ENCODE data around the gene FGG.

Gene FGG

GRCh38 chr4:154590329-154591006 lies 22.0 kb downstream of the FGG start, which contains the start of gene FGA:
FGA (minus strand) TSS chr4:154590742; CDS start chr4:154590687, 55 bp downstream.
- DNase-seq = no peak
- H3K4me1 ChIP-seq = no peaks in the 10 kb centered on the region
- no peaks in the 10 kb centered on the region for H3K36me3 ChIP-seq
- no peak within 1 kb of the TSS for H3K4me3 ChIP-seq (ENCODE audit: low read depth, low read length)
- peaks cover 21% of the 10 kb centered on the region for H3K27me3 ChIP-seq
- H3K9me3 ChIP-seq = no peaks in the 10 kb centered on the region
- TF ChIP-seq CTCF (IDR thresholded peaks at IDR 0.05; ENCODE audit: low read depth, low read length) = no peak

GRCh38 chr4:154589296-154590197 lies 22.9 kb downstream of the FGG start:
- peaks cover 21% of the 10 kb centered on the region for H3K27me3 ChIP-seq
- DNase-seq = no peak
- no peaks in the 10 kb centered on the region for H3K9me3 ChIP-seq
- H3K36me3 ChIP-seq = no peaks in the 10 kb centered on the region
- no peak overlapping the region for H3K4me3 ChIP-seq (ENCODE audit: low read depth, low read length)
- H3K4me1 ChIP-seq = no peaks in the 10 kb centered on the region
- TF ChIP-seq CTCF (IDR thresholded peaks at IDR 0.05; ENCODE audit: low read depth, low read length) = no peak

GRCh38 chr4:154588198-154588597 lies 24.3 kb downstream of the FGG start:
- H3K4me3 ChIP-seq (ENCODE audit: low read depth, low read length) = no peak overlapping the region
- H3K4me1 ChIP-seq = no peaks in the 10 kb centered on the region
- H3K27me3 ChIP-seq = peaks cover 21% of the 10 kb centered on the region
- DNase-seq = no peak
- H3K36me3 ChIP-seq = no peaks in the 10 kb centered on the region
- no peaks in the 10 kb centered on the region for H3K9me3 ChIP-seq
- TF ChIP-seq CTCF (IDR thresholded peaks at IDR 0.05; ENCODE audit: low read depth, low read length) = no peak

GRCh38 chr4:154586296-154587033 lies 26.0 kb downstream of the FGG start:
- no peak for TF ChIP-seq CTCF (IDR thresholded peaks at IDR 0.05; ENCODE audit: low read depth, low read length)
- no peaks in the 10 kb centered on the region for H3K36me3 ChIP-seq
- no peaks in the 10 kb centered on the region for H3K4me1 ChIP-seq
- H3K9me3 ChIP-seq = no peaks in the 10 kb centered on the region
- DNase-seq = no peak
- H3K27me3 ChIP-seq = peaks cover 21% of the 10 kb centered on the region
- no peak overlapping the region for H3K4me3 ChIP-seq (ENCODE audit: low read depth, low read length)

- Histone ChIP-seq H3K27me3 (peaks cover 21% of the 10 kb centered on the region), H3K9me3 (no peaks in the 10 kb centered on the region), H3K4me3 (ENCODE audit: low read depth, low read length) (no peak overlapping the region), H3K36me3 (no peaks in the 10 kb centered on the region), H3K4me1 (no peaks in the 10 kb centered on the region)
- no peak for TF ChIP-seq CTCF (IDR thresholded peaks at IDR 0.05; ENCODE audit: low read depth, low read length)
- no peak for DNase-seq
Observed at GRCh38 chr4:154585369-154586018, 27.0 kb downstream of the FGG start.

All from BE2C (cell line).